H1 (cell line): Measurements from ENCODE around the gene KCNQ1. TPM values are rescaled to one million over a fixed set of nuclear protein-coding genes. Genes with fewer than 3 reads are reported as not detected.

ENCODE experiments used
- CTCF ChIA-PET: fragments of 300-600 bp; sonication (Branson Sonifier 250); formaldehyde crosslinking; loops from one replicate; lab custom pipeline; 2021; ENCODE audit not compliant: partially characterized antibody; lab: Charles Lee
- POLR2A ChIA-PET: fragments of 300-600 bp; sonication (Branson Sonifier 250); formaldehyde crosslinking; loops from one replicate; lab custom pipeline; 2021; ENCODE audit warnings: inconsistent platforms; ENCODE audit not compliant: partially characterized antibody; lab: Charles Lee
- DNase-seq, 2 experiments: peaks; one replicate each; pipeline versions ENCODE4 v3.0.0 to v3.0.0-alpha.2; 2010 to 2022; ENCODE audit warnings: low spot score in 2 of 2, low read depth in 1 of 2, mixed read lengths in 1 of 2
- FAIRE-seq: peaks from 2 replicates; lab custom pipeline; 2011; peaks lifted over from hg19 to GRCh38; lab: Jason Lieb, UNC
- H2AFZ ChIP-seq: 2 replicates; pipeline ENCODE4 v1.8.1; 2012; ENCODE audit warnings: low read length, inconsistent platforms
- H2AK5ac ChIP-seq: 2 replicates; pipeline ENCODE4 v1.6.1; 2013; ENCODE audit warnings: low read depth, low read length
- H2BK120ac ChIP-seq: replicated peaks from 2 replicates; pipeline ENCODE3; 2013; ENCODE audit warnings: low read depth, low read length, inconsistent platforms
- H2BK12ac ChIP-seq: 2 replicates; pipeline ENCODE4 v1.6.1; 2013; ENCODE audit warnings: low read depth, low read length
- H2BK15ac ChIP-seq: 2 replicates; pipeline ENCODE4 v1.6.1; 2013; ENCODE audit warnings: low read length
- H2BK20ac ChIP-seq: 2 replicates; pipeline ENCODE4 v1.6.1; 2013; ENCODE audit warnings: low read length
- H2BK5ac ChIP-seq: 2 replicates; pipeline ENCODE4 v1.6.1; 2013; ENCODE audit warnings: low read depth, low read length
- H3K14ac ChIP-seq: 2 replicates; pipeline ENCODE4 v1.6.1; 2013; ENCODE audit warnings: inconsistent platforms; ENCODE audit not compliant: insufficient read length
- H3K18ac ChIP-seq: 2 replicates; pipeline ENCODE4 v1.6.1; 2013; ENCODE audit warnings: low read length; ENCODE audit errors: extremely low read depth
- H3K23ac ChIP-seq: 2 replicates; pipeline ENCODE4 v1.6.1; 2013; ENCODE audit warnings: inconsistent platforms; ENCODE audit not compliant: insufficient read length
- H3K23me2 ChIP-seq: 2 replicates; pipeline ENCODE4 v1.6.1; 2013; ENCODE audit warnings: low read depth, low read length
- H3K27ac ChIP-seq: 2 replicates; pipeline ENCODE4 v1.6.1; 2011; ENCODE audit warnings: low read depth, low read length, inconsistent platforms
- H3K27me3 ChIP-seq, 4 experiments: replicated peaks in 1 of 4; 1 replicate in 1 of 4; 2 replicates in 3 of 4; pipeline versions ENCODE4 v1.6.1 to v1.8.1; 2011 to 2013; ENCODE audit warnings: low read length in 3 of 4, mild to moderate bottlenecking in 3 of 4, inconsistent platforms in 2 of 4, mixed read lengths in 2 of 4, moderate library complexity in 1 of 4; ENCODE audit not compliant: control insufficient read depth in 3 of 4, insufficient read depth in 3 of 4; ENCODE audit errors: extremely low read depth in 1 of 4
- H3K36me3 ChIP-seq, 4 experiments: 2 replicates each; pipeline versions ENCODE4 v1.6.1 to v1.8.1; 2011 to 2013; ENCODE audit warnings: mild to moderate bottlenecking in 4 of 4, low read length in 3 of 4, moderate library complexity in 2 of 4, control low read depth in 1 of 4, inconsistent platforms in 1 of 4; ENCODE audit not compliant: insufficient read depth in 4 of 4, control insufficient read depth in 2 of 4
- H3K4ac ChIP-seq: replicated peaks from 2 replicates; pipeline ENCODE3; 2013; ENCODE audit warnings: low read length, low read depth, mixed read lengths, inconsistent platforms; ENCODE audit not compliant: insufficient read length
- H3K4me1 ChIP-seq, 4 experiments: replicated peaks in 1 of 4; 1 replicate in 1 of 4; 2 replicates in 3 of 4; pipeline versions ENCODE4 v1.6.1 to v1.8.1; 2011 to 2013; ENCODE audit warnings: low read length in 3 of 4, inconsistent platforms in 2 of 4, mixed read lengths in 1 of 4; ENCODE audit not compliant: insufficient read depth in 4 of 4, control insufficient read depth in 3 of 4
- H3K4me2 ChIP-seq, 2 experiments: 2 replicates each; pipeline versions ENCODE4 v1.6.1 to v1.8.1; 2011 to 2013; ENCODE audit warnings: low read depth in 2 of 2, low read length in 2 of 2, control low read depth in 1 of 2, inconsistent platforms in 1 of 2, mild to moderate bottlenecking in 1 of 2; ENCODE audit not compliant: insufficient read depth in 1 of 2
- H3K4me3 ChIP-seq, 4 experiments: fragments of 200-600, 300-600 bp in 1 of 4; sonication (generic), shearing (Covaris generic), sonication (Bioruptor Twin) in 1 of 4; 2 replicates each; pipeline versions ENCODE4 v1.5.1 to v1.8.1; 2011 to 2016; ENCODE audit warnings: low read length in 4 of 4, low read depth in 3 of 4, control low read depth in 2 of 4, inconsistent platforms in 2 of 4, mild to moderate bottlenecking in 2 of 4, mixed read lengths in 1 of 4, moderate library complexity in 1 of 4; ENCODE audit not compliant: insufficient read depth in 2 of 4; ENCODE audit errors: extremely low read depth in 1 of 4
- H3K56ac ChIP-seq: replicated peaks from 2 replicates; pipeline ENCODE3; 2013; ENCODE audit warnings: low read depth, mild to moderate bottlenecking, mixed read lengths, low read length, inconsistent platforms; ENCODE audit not compliant: insufficient read length
- H3K79me1 ChIP-seq: 2 replicates; pipeline ENCODE4 v1.6.1; 2013; ENCODE audit warnings: low read depth, low read length, control low read depth
- H3K79me2 ChIP-seq, 2 experiments: 2 replicates each; pipeline versions ENCODE4 v1.6.1 to v1.8.1; 2012 to 2013; ENCODE audit warnings: low read length in 2 of 2, mild to moderate bottlenecking in 2 of 2, inconsistent platforms in 1 of 2; ENCODE audit not compliant: insufficient read depth in 2 of 2, control insufficient read depth in 1 of 2
- H3K9ac ChIP-seq, 4 experiments: replicated peaks in 1 of 4; 1 replicate in 1 of 4; 2 replicates in 3 of 4; pipeline versions ENCODE4 v1.6.1 to v1.8.1; 2011 to 2013; ENCODE audit warnings: low read depth in 3 of 4, low read length in 3 of 4, control low read depth in 2 of 4, mild to moderate bottlenecking in 2 of 4, moderate library complexity in 2 of 4, inconsistent platforms in 1 of 4; ENCODE audit errors: extremely low read depth in 1 of 4
- H3K9me3 ChIP-seq, 2 experiments: 2 replicates each; pipeline versions ENCODE4 v1.6.1 to v1.8.1; 2012 to 2013; ENCODE audit warnings: mild to moderate bottlenecking in 2 of 2, moderate library complexity in 2 of 2, control low read depth in 1 of 2, inconsistent platforms in 1 of 2, low read depth in 1 of 2, low read length in 1 of 2, mixed read lengths in 1 of 2; ENCODE audit not compliant: insufficient read depth in 2 of 2
- H4K20me1 ChIP-seq, 2 experiments: replicated peaks in 1 of 2; 2 replicates each; pipeline versions ENCODE3 to v1.8.1; 2011 to 2013; ENCODE audit warnings: inconsistent platforms in 2 of 2, low read length in 2 of 2, mild to moderate bottlenecking in 1 of 2; ENCODE audit not compliant: insufficient read depth in 2 of 2, control insufficient read depth in 1 of 2
- H4K5ac ChIP-seq: 2 replicates; pipeline ENCODE4 v1.6.1; 2013; ENCODE audit warnings: low read length, low read depth, mixed read lengths, inconsistent platforms; ENCODE audit not compliant: insufficient read length
- H4K8ac ChIP-seq: 2 replicates; pipeline ENCODE4 v1.8.0; 2013; ENCODE audit warnings: mild to moderate bottlenecking, moderate library complexity, low read length, inconsistent platforms; ENCODE audit not compliant: insufficient read depth; ENCODE audit errors: extremely low read depth
- H4K91ac ChIP-seq: replicated peaks from 2 replicates; pipeline ENCODE3; 2013; ENCODE audit warnings: low read length, mixed read lengths, inconsistent platforms; ENCODE audit not compliant: insufficient read length
- ASH2L ChIP-seq: fragments of 200-600, 300-600 bp; sonication (generic); IDR thresholded peaks from one replicate; pipeline ENCODE4 v1.7.1; 2017; ENCODE audit warnings: low read length
- CBX8 ChIP-seq: fragments of 300-800, 300-1000 bp; sonication (generic); IDR thresholded peaks from 2 replicates; pipeline ENCODE4 v1.7.1; 2016; ENCODE audit warnings: low read depth, low read length, borderline replicate concordance
- CREB1 ChIP-seq: IDR thresholded peaks from 2 replicates; pipeline ENCODE4 v1.6.1; 2012; ENCODE audit warnings: inconsistent platforms
- HDAC2 ChIP-seq, 2 experiments: fragments of 300-600 bp in 1 of 2; sonication (generic) in 1 of 2; IDR thresholded peaks; 2 replicates each; pipeline ENCODE4 v1.6.1; 2011 to 2012; ENCODE audit warnings: low read depth in 2 of 2, low read length in 2 of 2, mild to moderate bottlenecking in 2 of 2, moderate library complexity in 2 of 2, borderline replicate concordance in 1 of 2, inconsistent platforms in 1 of 2
- HDAC6 ChIP-seq: IDR thresholded peaks from one replicate; pipeline ENCODE4 v1.7.1; 2012; ENCODE audit warnings: low read depth, mild to moderate bottlenecking, inconsistent platforms, low read length, moderate library complexity
- KDM1A ChIP-seq: fragments of 200-600, 300-600 bp; sonication (generic); IDR thresholded peaks from 2 replicates; pipeline ENCODE4 v1.7.1; 2016; ENCODE audit warnings: mild to moderate bottlenecking, low read length, borderline replicate concordance
- POLR2AphosphoS5 ChIP-seq: IDR thresholded peaks from 2 replicates; pipeline ENCODE4 v1.6.1; 2011; ENCODE audit warnings: low read depth, low read length
- USF2 ChIP-seq: IDR thresholded peaks from 2 replicates; pipeline ENCODE4 v1.6.1; 2011; ENCODE audit warnings: low read length, improper control_type of control experiment
- ZNF274 ChIP-seq: IDR thresholded peaks from 2 replicates; pipeline ENCODE4 v1.7.0; 2012; ENCODE audit warnings: low read length, borderline replicate concordance; ENCODE audit errors: extremely low read depth
- WGBS, 2 experiments: shearing (Covaris generic) in 1 of 2; methylation state at CpG; one replicate each; pipeline versions ENCODE4 v1.1.6 to v1.1.7; 2013 to 2015; ENCODE audit warnings: low lambda C conversion rate in 2 of 2, mixed read lengths in 2 of 2, inconsistent platforms in 1 of 2, low coverage in 1 of 2, missing lambda C conversion rate in 1 of 2; ENCODE audit not compliant: insufficient replicate concordance in 2 of 2, insufficient coverage in 1 of 2, insufficient read length in 1 of 2; ENCODE audit errors: extremely low coverage in 1 of 2, missing lambda C conversion rate in 1 of 2; 5-methylcytosine and 5-hydroxymethylcytosine counted together
- polyA plus RNA-seq, 7 experiments: library from polyadenylated mRNA; depleted of rRNA in 3 of 7; stranded (reverse) in 5 of 7; unstranded in 2 of 7; fragments of >200 nt in 5 of 7; fragments of 200-250 nt in 2 of 7; gene quantifications; 1 replicate in 5 of 7; 2 replicates in 1 of 7; 4 replicates in 1 of 7; pipeline versions ENCODE4 v1.2.1 to v1.2.3, GENCODE V29; 2011 to 2013; ENCODE audit warnings: missing spikeins in 2 of 7, mixed read lengths in 2 of 7
- total RNA-seq: library from RNA; stranded (reverse); fragmentation: NEBNext Ultra II Directional; extraction: Animal tissue kit (Norgen Biotek cat#: 25700); gene quantifications from 2 replicates; pipeline ENCODE4 v1.2.1, GENCODE V29; 2021
- TF ChIP-seq, protein P1 (sequence below): IDR thresholded peaks from 2 replicates; pipeline ENCODE4 v1.6.1; 2012; ENCODE audit warnings: inconsistent platforms

Gene KCNQ1
- total and polyA plus RNA-seq, 2 of the 8 experiments (the other 6 are each of a cell fraction or from before 2014, with no cell fraction given) = 1.9 to 2.0 TPM

GRCh38 chr11:2470495-2470894, 25.7 kb downstream of the KCNQ1 start:
- H3K23me2 ChIP-seq = no peaks in the 10 kb centered on the region; the same call in 1 of the 2 replicates
- no peak overlapping the region for H3K56ac ChIP-seq
- no peak overlapping the region for H4K8ac ChIP-seq
- FAIRE-seq (no peak), DNase-seq (no peak)
- no peaks in the 10 kb centered on the region for H3K4me1 ChIP-seq
- H2BK5ac ChIP-seq = no peak overlapping the region
- CTCF ChIA-PET = interaction anchor here (3.3 kb wide), 1 partner anchor 61 kb away, joined by 14 read pairs; no protein-coding TSS in a partner anchor
- H2BK12ac ChIP-seq = no peak overlapping the region
- no peaks in the 10 kb centered on the region for H3K79me2 ChIP-seq
- no peak overlapping the region for H2BK15ac ChIP-seq
- H3K4ac ChIP-seq = no peak overlapping the region
- no peak overlapping the region for H3K14ac ChIP-seq
- H2AFZ ChIP-seq = no peak overlapping the region
- H3K9me3 ChIP-seq = no peaks in the 10 kb centered on the region
- H3K27ac ChIP-seq = no peak overlapping the region
- H3K36me3 ChIP-seq = no peaks in the 10 kb centered on the region
- 88% methylated on average over 7 of the region's 7 CpGs; no CpG with 5 or more reads in 1 of the 2 experiments for WGBS, 2 experiments
- no peak overlapping the region for H3K4me3 ChIP-seq
- POLR2A ChIA-PET = no interaction called here
- H2BK120ac ChIP-seq = no peak overlapping the region
- H3K4me2 ChIP-seq = no peak overlapping the region
- H4K5ac ChIP-seq = no peak overlapping the region
- no peak overlapping the region for H4K91ac ChIP-seq
- H3K79me1 ChIP-seq = no peaks in the 10 kb centered on the region
- TF ChIP-seq ASH2L (no peak), POLR2AphosphoS5 (no peak), HDAC6 (no peak), ZNF274 (no peak), KDM1A (no peak), HDAC2 (IDR thresholded peaks at IDR 0.05; ENCODE audit: borderline replicate concordance in 1 of 2, low read depth in 2 of 2, low read length in 2 of 2) (no peak), USF2 (no peak), CBX8 (no peak), CREB1 (no peak)
- TF ChIP-seq, protein P1, sequence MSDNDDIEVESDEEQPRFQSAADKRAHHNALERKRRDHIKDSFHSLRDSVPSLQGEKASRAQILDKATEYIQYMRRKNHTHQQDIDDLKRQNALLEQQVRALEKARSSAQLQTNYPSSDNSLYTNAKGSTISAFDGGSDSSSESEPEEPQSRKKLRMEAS = no peak
- no peak overlapping the region for H3K9ac ChIP-seq
- H3K18ac ChIP-seq = no peak overlapping the region
- H2AK5ac ChIP-seq = no peak overlapping the region
- no peak overlapping the region for H2BK20ac ChIP-seq
- H3K23ac ChIP-seq = no peak overlapping the region
- H4K20me1 ChIP-seq = peaks cover 0 to 9% of the 10 kb centered on the region in 2 experiments
- H3K27me3 ChIP-seq = peaks cover 0 to 30% (median 18%) of the 10 kb centered on the region in 4 experiments; a peak in 6 of 7 replicates
